SKM-1 (cell line): ENCODE data around the gene FUOM.

Experiments used
- DNase-seq: peaks from one replicate; lab custom pipeline; 2025; ENCODE audit not compliant: unreplicated experiment; lab: John Stamatoyannopoulos, UW

FUOM gene

DNA sequence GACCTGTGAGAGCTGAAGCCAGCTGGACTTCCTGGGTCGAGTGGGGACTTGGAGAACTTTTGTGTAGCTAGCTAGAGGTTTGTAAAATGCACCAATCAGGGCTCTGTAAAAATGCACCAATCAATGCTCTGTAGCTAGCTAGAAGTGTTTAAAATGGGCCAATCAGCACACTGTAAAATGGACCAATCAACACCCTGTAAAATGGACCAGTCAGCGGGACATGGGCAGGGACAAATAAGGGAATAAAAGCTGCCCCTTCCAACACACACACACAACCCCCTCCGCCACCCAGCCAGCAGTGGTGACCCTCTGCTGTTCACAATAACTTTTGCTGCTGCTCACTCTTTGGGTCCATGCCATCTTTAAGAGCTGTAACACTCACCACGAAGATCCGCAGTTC, 42.0 kb downstream of the FUOM start:
- no peak for DNase-seq

DNA sequence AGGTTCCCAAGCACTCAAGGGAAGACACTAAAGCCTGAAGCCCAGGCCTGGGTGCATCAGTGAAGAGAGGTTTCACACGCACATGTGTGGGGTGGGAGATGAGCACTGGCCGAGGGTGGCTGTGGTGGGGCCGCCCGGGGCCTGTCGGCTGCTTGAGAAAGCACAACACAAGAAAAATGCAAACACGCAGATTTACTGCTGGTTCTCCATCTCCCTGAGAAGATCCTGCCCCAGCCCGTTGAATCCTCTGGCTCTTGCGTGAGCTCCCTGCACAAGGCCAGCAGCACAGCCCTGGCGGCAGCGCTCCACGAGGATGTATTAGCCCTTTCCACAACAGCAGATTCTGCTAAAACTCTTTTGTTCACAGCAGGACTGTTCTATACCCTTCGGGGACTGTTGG, 42.9 kb downstream of the FUOM start:
- DNase-seq, result no peak

DNA sequence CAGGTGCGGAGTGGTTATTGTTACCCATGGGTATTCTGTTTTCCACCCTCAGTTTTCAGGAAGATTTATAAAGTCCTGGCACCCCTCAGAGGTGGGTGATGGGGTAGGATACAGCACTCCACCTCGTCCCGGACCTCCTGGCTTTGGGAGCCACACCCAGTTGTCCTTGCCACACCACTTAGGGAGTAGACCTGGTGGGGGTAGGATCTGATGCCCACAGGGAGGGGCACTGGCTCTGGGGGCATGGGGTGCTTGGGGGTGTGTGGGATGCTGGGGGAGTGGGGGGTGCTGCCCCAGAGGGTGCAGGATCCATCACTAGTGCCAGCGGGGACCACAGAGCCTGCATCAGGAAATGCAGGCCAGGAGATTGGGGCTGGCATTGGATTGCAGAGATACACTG, 44.6 kb downstream of the FUOM start:
- no peak for DNase-seq

DNA sequence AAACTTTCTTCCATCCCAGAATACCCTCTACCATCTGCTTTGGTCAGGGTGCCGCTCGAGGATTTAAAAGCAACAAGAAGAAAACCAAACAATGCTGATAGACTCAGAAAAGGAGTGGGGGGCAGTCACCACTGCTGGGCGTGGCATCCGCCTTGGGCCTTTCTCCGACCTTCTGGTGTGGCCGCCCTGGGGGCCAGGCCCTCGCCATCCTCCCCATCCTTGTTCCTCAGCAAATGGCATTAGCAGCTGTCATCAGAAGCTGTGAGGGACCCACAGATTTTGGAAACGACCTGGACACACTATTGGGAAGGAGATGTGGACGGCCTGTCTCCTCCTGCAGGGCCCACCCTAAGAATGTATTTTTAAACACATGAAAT, 45.1 kb downstream of the FUOM start:
- DNase-seq, result no peak

DNA sequence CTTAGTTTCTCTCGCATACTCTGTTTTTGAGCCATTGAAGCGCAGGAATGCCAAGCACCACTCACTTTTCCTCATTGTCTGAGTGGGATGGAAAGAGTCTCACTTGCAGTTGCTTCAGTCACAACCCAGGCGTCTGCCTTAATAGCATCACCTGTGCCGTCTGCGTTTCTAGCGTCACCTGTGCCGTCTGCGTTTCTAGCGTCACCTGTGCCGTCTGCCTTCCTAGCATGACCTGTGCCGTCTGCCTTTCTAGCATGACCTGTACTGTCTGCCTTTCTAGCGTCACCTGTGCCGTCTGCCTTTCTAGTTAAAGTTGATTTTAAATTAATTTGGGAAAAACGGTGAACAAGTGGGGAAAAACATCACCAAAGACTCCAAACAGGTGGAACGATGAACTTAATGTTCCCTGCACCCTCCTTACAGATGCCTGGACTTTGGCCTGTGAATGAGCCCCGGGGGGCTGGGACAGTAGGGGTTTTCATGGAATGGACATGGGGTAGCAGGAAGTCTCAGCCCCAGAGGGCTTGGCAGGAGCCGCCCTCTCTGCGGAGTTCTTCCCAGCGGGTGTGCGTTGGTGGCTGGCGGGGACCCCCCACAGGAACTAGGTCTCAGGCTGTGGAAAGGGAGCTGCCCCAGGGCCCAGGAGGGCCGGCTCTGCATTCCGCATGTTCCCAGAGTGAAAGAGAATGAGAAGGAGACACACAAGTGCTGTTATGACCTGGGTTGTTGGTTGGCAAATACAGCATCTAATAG, 45.6 kb downstream of the FUOM start:
- no peak for DNase-seq

DNA sequence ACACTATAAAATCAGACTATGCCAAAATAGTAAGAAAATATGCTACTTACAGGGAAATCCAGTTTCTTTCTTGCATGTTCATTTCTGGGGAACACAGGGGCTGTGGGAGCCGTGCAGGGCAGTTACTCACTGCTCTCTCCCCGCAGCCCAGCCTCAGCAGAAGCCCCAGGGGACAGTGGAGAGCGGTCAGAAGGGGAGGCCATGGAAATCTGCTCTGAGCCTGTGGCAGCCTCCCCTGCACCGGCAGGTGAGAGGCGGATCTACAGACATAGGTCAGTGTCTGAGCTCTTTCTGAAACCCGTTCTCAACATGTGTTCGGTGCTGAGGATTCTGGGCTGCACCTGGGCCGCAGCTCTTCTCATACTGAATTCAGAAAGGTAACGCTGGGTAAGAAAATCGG, 46.2 kb downstream of the FUOM start:
- no peak for DNase-seq

DNA sequence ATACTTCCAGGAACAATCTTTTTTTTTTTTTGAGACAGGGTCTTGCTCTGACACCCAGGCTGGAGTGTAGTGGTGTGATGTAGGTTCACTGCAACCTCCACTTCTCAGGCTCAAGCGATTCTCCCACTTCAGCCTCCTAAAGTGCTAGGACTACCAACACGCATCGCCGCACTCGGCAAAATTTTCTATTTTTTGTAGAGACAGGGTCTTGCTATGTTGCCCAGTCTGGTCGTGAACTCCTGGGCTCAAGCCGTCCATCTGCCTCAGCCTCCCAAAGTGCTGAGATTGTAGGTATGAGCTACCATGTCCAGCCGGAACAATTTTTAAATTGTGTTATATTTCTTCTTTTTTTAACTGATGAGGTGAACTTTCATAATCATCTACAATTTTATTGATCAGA, 47.0 kb downstream of the FUOM start:
- no peak for DNase-seq

DNA sequence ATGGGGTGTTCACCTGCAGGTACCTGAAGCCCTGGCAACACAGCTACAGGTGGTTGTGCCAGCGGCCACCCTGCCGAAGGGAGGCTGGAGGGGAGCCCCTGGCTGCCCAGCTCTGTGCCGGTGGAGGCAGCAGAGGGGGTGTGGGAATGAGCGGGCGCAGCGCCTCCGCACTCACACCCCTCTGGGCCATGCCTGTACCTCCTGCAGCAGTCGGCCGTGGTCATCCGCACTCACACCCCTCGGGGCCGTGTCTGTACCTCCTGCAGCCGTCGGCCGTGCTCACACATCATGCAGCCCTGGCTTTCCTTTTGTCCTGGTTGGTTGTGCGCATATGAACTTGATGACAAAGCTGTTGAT, 47.4 kb downstream of the FUOM start:
- no peak for DNase-seq

DNA sequence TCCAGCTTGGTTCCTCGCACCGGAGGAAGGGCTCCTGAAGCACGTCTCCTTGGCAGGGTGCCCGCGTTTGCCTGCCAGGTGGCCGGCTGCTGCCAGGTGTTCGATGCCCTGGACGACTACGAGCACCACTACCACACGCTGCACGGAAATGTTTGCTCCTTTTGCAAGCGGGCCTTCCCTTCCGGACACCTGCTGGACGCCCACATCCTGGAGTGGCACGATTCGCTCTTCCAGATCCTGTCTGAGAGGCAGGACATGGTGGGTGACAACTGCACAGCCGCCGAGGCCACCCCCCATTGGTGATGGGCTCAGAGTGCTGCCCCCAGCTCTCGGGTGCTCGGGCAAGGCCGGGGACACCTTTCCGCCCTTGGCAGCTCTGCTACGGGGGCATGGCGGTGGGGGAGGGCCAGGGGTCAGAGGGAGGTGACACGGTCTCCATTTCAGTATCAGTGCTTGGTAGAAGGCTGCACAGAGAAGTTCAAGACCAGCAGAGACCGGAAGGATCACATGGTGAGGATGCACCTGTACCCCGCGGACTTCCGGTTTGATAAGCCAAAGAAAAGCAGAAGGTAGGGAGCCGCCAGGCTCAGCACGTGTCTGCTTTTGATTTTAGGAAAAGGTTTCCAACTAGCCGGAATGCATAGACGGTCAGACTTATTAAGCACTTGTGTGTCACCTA, 48.0 kb downstream of the FUOM start:
- DNase-seq, result no peak

DNA sequence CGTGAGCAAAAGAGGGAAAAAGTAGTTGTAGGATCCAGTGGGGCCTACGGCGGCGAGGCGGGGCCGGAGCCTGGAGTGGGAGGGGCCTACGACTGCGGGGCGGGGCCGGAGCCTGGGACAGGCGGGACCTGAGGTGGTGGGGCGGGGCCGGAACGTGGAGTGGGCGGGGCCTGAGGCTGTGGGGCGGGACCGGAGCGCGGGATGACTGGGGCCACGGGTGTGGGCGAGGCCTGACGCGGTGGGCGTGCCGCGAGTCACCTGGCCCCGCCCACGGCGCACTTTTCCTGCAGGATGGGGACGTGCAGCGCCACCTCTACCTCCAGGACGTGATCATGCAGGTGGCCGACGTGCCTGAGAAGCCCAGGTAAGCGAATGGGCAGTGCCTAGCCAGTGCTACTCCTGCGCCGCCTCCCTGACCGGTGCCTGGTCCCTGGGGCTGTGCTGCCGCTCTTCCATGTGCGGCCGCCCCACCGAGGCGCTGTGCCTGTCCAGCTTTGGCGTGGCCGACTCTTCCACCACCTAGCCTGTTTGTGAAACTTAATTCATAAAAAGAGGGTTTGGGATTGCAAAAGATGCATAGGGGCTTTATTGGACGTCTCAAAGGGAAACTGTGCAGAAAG, 48.6 kb downstream of the FUOM start:
- peak; percentile 74 for DNase-seq

DNA sequence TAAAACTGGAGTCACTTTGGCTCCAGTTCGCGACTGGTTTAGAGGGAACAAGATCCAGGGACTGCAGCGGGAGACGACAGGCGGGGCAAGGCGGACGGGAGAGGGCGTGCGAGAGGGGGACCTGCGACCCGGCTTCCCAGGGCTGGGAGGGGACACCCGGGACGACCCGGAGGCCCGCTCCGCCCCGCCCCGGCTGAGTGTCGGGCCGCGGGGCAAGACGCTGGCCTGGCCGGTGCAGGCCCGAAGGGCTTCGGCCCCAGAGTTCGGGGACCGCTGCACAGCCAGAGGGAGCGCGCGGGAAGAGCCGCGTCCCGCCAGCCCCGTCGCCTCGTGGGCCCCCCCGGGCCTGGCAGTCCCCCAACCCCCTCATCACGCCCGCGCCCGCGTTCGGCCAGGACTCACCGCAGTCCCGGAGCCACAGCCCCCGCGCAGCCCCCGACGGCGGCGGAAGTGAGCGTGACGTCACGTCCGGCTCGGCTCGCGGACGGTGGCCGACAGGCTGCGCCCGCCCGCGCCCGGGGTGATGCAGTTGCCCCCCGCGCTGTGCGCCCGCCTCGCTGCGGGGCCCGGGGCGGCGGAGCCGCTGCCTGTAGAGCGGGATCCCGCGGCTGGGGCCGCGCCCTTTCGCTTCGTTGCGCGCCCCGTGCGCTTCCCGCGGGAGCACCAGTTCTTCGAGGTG, 49.3 kb downstream of the FUOM start, which contains the start of the genes TUBGCP2 and ZNF511:
Gene TUBGCP2, minus strand, starts transcription at position 452 of the 679 bp plus-strand sequence. CDS start 5,931 bp downstream, outside the sequence.
Gene ZNF511, plus strand, starts transcription at position 494 of the 679 bp plus-strand sequence. Its CDS starts 30 bp downstream, at position 524.
- DNase-seq, result peak; percentile 68

DNA sequence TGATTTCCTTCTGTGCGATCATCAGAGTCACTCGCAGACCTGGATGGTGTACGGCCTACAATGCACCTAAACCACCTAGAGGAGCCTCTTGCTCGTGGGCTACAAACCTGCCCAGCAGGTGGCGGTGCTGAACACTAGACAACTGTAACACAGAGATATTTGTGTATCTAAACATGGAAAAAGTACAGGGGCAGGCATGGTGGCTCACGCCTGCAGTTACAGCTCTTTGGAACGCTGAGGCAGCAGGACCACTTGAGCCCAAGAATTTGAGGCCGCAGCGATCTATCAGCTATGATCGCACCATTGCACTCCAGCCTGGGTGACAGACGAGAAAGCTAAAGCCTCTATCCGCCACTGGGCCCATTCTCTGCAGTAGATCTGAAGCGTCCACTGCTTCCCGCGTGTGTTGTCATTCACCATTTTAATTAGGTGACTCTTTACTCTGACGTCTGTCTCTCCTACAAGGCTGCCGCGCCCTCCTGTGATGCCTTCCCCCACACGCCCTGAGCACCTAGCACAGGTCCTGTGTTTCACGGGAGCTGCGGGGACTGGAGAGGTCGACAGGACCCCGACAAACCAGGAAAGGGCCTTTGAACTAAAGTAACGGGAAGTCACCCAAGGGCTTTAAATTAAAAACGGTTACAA, 49.9 kb downstream of the FUOM start:
- peak; percentile 42 for DNase-seq

DNA sequence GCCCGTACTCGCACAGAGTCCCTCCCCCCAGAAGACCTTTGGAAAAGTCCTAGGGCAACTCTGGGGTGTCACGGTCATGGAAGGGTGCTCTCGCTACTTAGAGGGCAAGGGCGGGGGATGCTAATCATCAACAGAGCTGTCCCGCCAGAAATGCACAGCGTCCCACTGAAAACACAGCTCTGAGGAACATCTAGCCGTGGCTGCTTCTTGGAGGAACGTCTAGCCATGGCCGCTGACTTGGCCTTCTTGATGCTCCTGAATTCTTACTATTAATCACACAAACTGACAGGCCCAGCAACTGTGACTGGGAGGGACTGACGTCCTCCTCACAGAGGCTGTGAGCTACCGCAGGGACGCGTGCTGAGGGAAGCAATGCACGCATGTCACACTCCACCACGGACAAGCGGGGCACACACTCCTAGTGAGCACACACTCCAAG, 50.9 kb downstream of the FUOM start:
- DNase-seq, result no peak

DNA sequence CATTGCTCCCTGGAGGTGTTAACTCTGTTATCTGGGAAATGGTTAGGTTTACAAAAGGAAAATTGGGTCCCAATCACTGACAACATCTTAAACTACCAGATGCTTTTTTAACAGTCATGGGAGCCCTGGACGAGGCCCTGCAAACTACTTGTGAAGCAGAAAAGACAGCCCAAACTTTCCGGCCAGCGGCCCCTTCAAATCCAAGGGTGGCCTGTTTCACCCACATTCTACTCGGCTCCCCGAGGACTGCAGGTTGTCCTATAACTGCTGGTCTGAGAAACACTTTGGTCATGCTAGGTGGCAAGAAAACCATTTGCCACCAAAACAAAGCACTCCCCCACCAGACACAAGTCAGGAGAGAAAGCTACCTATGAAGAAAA, 51.7 kb downstream of the FUOM start:
- DNase-seq, result no peak
